GM19099 (cell line): ENCODE data around the gene STX12.
A peak's percentile ranks its signal among the peaks of the same experiment; 100 is the strongest.

Experiments used
- POLR2A ChIP-seq: IDR thresholded peaks from 3 replicates; pipeline ENCODE4 v1.6.1; 2011; ENCODE audit warnings: low read depth; ENCODE audit not compliant: insufficient read length; ENCODE audit errors: extremely low read depth

STX12 gene

DNA sequence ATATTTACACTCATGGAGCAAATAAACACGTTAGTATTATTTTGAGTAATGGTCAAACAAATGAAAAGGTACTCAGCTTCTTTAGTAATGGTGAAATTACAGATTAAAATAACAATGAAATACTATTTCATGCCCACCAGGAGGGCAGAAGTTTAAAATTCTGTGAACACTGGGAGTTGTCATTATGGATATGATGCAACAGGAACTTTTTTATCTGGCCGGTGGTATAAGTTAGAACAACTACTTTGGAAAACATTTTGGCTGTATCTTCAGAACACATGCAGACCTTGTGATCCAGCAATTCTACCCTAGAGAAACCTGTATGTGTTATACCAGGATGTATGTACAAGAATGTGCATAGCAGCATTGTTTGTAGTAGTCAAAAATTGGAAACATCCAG lies 34.4 kb downstream of the STX12 start:
- TF ChIP-seq POLR2A, result no peak

GRCh38 chr1:27809883-27810282 lies 36.9 kb downstream of the STX12 start:
- no peak for TF ChIP-seq POLR2A

- no peak for TF ChIP-seq POLR2A
These were observed 38.9 kb downstream of the STX12 start for GRCh38 chr1:27811741-27812500.

DNA sequence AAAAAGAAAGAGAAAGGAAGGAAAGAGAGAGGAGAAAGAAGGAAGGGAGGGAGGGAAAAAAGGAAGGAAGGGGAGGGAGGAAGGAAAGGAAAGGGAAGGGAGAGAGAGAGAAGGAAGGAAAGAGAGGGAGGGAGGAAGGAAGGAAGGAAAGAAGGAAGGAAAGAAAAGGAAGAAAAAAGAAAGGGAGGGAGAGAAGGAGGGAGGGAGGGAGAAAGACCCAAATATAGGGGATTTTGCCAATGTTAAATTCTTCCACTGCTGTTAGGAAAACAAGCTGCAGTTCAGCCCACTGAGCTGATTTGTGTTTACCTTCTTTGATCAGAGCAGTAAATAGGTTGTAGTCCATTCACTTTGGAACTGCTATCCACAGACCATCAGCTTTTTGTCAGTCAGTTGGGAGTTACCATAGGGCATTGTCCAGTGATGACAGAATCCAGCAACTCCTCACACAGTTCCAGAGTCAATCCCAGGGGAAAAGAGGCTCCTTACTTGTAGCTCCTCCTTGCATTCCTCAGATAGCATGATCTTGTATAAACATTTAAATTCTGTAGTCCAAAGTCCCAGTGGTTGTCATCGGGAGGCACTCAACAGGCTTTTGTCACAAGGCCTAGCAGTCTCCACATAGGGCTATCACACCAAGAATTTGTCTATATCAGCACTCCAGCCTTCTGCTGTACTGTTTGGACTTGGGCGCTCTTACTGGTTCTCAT lies 44.1 kb downstream of the STX12 start:
- TF ChIP-seq POLR2A, result no peak

DNA sequence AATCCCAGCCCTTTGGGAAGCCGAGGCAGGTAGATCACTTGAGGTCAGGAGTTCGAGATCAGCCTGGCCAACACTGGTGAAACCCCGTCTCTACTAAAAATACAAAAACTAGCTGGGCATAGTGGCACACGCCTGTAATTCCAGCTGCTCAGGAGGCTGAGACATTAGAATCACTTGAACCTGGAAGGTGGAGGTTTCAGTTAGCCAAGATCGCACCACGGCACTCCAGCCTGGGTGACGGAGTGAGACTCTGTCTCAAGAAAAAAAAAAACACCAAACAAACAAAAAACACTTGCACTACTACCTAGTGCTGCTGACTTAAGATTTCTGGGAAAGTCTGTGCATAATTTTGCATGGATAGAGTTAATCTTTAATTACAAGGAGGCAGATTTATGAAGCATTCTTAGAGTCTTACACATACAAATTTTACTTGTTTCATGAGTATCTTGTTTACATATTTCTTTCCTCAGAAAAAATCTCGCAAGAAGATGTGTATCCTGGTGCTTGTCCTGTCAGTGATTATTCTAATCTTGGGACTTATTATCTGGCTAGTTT lies 48.8 kb downstream of the STX12 start:
- TF ChIP-seq POLR2A, result no peak

DNA sequence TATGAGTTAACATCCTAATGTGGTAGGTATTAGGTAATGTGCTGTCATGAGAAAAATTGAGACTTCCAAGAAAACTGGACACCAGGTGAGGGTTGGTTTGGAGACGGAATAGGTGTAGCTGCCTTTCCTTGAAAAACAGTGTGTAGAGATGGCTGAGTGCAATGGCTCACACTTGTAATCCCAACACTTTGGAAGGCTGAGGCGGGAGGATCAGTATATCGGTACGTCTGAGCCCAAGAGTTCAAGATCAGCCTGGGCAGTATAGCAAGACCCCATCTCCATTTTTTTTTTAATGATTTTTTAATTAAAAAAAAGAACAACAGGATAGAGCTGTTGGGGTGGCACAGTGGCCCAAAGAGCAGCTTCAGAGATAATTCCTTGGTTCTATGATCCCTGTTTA lies 50.8 kb downstream of the STX12 start:
- no peak for TF ChIP-seq POLR2A

DNA sequence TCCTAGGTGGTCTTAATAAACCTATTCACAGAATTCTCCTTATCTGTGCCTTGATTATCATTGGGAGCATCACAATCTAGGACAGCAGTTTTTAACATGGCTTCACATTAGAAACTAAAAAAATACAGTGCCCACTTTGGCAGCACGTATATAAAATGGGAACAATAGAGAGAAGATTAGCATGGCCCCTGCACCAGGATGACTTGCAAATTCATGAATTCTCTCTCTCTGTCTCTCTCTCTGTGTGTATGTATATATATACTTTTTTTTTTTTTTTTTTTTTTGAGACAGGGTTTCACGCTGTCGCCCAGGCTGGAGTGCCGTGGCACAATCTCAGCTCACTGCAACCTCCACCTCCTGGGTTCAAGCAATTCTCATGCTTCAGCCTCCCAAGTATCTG lies 51.4 kb downstream of the STX12 start:
- TF ChIP-seq POLR2A, result no peak

DNA sequence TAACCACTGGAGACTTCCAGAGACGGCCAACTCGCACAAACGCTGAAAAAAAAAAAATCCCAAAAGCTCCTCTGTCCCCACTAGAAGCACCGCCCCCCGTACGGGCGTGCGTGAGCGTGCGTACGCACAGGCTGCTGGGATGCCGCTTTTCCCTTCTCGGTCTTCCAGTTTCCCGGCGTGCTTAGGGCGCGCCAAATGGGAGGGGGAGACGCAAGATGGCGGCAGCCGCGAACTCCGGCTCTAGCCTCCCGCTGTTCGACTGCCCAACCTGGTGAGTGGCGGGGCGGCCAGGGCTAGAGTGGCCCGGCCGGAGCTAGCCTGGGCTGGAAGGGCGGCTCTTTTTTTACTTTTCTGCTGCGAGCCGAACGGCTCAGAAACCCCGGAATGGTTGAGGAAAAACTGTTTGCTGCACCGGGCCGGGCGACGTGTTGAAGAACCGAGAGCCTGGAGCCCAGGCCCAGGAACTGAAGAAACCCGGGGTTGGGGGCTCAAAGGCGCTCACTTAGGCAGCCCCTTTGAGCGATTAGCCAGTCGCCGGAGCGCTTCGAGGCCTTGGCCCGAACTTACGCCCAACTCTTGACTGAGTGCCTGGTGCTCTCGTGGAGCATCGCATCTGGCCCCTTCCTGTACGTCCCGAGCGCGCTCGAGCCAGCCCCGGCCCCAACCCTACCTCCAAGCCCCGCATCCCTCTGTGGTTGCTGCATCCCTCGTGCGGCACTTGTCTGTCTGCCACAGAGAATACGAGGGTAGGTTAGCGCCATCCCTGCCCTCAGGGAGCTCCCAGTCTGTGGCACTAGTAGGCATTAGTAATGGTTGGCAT lies 57.8 kb downstream of the STX12 start, which contains the start of gene PPP1R8:
PPP1R8 (plus strand) TSS at position 162 of the 820 bp plus-strand sequence; CDS start at position 216, 54 bp downstream.
- TF ChIP-seq POLR2A, result peak; percentile 98

DNA sequence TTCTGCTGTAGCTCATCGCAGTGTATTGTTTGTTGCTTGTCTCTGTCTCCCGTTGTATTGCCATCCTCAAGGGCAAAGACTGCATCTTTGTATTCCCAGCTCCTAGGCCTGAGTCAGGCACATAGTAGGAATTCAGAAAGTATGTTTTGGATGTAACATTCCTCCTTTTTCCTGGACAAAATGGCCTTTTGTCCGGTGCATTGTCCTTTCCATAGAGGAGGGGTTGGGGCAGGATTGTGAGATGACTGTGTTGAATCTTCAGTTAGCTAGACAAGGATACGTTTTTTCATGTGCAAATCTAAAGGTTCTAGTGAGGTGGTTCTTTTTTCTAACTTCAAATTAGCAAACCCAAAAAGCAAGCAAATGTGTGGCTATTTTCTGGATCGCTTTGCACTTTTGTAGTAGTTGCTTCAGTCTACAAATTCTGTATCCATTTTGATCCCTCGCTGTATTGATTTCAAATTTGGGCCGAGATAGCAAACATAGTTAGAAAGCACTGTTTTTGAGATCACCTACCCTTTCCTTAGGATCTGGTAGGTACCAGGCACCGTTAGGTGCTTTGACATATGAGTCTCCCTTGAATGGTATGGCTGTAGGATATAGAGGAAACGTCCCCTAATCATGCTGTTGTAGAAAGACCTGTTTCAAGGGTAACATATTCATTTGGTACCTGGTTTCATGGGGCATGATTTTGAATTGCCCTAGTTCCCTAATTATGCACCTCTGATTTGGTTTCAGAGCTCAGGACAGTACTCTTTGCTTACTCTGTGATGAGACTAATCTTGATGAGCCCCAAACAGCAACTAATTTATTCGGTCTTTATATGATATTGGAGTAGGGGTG lies 58.8 kb downstream of the STX12 start:
- no peak for TF ChIP-seq POLR2A

DNA sequence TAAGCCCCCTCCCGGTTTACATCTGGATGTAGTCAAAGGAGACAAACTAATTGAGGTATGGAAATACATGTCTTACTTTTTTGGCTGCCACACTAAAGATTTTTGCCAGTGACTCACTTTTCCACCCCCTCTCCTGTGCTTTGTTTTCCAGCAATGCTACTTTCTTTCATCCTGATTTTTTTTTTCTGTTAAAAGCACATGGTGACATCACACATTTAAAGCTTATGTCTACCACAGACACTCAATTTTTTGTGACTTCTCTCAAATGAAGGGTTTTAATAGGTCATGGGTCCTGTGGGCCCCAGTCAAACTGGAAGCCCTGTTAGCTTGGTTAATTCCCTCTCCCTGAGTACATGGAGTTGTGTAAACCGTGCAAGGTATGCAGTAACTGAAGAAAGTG lies 59.7 kb downstream of the STX12 start:
- no peak for TF ChIP-seq POLR2A

GRCh38 chr1:27833470-27833869 lies 60.5 kb downstream of the STX12 start:
- no peak for TF ChIP-seq POLR2A

DNA sequence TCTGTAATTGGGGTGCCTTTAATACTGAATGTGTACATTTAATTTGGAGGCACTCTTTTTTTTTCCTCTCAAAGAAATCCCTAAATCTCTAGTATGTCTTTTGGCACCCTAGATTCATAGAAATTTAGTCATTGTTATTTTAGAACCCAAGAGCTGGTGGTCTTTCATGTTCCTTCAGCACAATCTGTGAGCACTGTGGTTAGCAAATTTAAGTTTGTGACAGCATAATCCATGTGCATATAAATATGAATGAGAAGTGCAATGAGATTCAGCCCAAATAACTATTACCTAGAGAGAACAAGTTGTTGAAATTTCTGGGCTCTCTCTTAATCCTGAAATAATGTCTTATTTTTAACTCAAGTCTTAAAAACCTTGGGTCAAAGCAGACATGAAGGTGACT lies 62.0 kb downstream of the STX12 start:
- TF ChIP-seq POLR2A, result no peak

- no peak for TF ChIP-seq POLR2A
These were observed 62.5 kb downstream of the STX12 start for GRCh38 chr1:27835501-27835900.

GRCh38 chr1:27849951-27850350 lies 76.9 kb downstream of the STX12 start:
- no peak for TF ChIP-seq POLR2A

DNA sequence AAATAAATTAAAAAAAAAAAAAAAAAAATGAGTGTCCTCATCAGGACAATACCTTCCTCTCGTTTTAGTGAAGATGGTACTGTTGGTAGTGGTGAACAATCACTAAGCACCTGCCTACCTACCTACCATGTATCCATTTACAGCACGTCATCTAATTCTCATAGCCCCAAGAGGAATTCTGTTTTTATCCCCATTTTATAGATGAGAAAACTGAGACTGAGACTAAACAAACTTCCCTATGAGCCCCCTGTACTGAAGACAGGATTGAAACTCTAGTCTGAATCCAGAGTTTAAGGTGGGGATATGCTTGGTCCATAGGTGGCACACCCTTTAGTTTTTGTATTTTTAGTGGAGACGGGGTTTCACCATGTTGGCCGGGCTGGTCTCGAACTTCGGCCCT lies 82.1 kb downstream of the STX12 start:
- no peak for TF ChIP-seq POLR2A
